Panc1 (cell line): ENCODE measurements around the gene MDGA2.

Experiments
- CTCF ChIP-seq: fragments of 450-650 bp; IDR thresholded peaks from 2 replicates; pipeline ENCODE4 v1.5.1; 2017; ENCODE audit warnings: mild to moderate bottlenecking
- POLR2AphosphoS5 ChIP-seq: IDR thresholded peaks from 2 replicates; pipeline ENCODE4 v1.6.1; 2012; ENCODE audit warnings: mild to moderate bottlenecking, low read depth, low read length, moderate library complexity
- SIN3A ChIP-seq: IDR thresholded peaks from 2 replicates; pipeline ENCODE4 v1.6.1; 2012; ENCODE audit warnings: low read depth, mild to moderate bottlenecking, low read length, moderate library complexity, borderline replicate concordance; ENCODE audit not compliant: insufficient read depth
- TF ChIP-seq, protein P1 (sequence below), 2 experiments: IDR thresholded peaks; 2 replicates each; pipeline ENCODE4 v1.6.1; 2011 to 2012; ENCODE audit warnings: low read depth in 2 of 2, control low read depth in 1 of 2, low read length in 1 of 2, mild to moderate bottlenecking in 1 of 2, moderate library complexity in 1 of 2; ENCODE audit not compliant: insufficient read depth in 1 of 2

DNA sequence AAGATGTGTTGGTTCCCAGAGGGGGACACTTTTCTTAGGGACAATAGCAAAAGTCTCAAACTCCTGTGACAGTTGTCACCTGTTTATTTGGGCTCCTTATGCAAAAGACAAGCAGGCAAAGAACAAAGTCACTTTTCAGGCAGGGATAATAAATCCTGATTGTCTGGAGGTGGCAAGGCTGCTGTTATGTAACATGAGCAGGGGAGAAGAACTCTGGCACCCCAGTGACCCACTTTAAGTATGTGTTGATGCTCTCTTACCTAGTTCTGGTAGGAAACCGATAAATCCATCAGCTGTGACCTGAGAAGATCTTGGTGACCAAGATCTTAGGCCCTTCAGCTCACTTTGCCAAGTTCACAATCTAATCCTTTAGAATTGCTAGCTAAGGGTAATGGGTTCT is 17.4 kb downstream of the MDGA2 start:
- TF ChIP-seq, protein P1, sequence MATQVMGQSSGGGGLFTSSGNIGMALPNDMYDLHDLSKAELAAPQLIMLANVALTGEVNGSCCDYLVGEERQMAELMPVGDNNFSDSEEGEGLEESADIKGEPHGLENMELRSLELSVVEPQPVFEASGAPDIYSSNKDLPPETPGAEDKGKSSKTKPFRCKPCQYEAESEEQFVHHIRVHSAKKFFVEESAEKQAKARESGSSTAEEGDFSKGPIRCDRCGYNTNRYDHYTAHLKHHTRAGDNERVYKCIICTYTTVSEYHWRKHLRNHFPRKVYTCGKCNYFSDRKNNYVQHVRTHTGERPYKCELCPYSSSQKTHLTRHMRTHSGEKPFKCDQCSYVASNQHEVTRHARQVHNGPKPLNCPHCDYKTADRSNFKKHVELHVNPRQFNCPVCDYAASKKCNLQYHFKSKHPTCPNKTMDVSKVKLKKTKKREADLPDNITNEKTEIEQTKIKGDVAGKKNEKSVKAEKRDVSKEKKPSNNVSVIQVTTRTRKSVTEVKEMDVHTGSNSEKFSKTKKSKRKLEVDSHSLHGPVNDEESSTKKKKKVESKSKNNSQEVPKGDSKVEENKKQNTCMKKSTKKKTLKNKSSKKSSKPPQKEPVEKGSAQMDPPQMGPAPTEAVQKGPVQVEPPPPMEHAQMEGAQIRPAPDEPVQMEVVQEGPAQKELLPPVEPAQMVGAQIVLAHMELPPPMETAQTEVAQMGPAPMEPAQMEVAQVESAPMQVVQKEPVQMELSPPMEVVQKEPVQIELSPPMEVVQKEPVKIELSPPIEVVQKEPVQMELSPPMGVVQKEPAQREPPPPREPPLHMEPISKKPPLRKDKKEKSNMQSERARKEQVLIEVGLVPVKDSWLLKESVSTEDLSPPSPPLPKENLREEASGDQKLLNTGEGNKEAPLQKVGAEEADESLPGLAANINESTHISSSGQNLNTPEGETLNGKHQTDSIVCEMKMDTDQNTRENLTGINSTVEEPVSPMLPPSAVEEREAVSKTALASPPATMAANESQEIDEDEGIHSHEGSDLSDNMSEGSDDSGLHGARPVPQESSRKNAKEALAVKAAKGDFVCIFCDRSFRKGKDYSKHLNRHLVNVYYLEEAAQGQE (IDR thresholded peaks at IDR 0.05; ENCODE audit: insufficient read depth in 1 of 2, low read depth in 2 of 2, low read length in 1 of 2): no peak
- TF ChIP-seq SIN3A: no peak
- TF ChIP-seq CTCF: no peak
- no peak for TF ChIP-seq POLR2AphosphoS5
